Endothelial cell of umbilical vein (primary cell): ENCODE results near the gene ANAPC13.

Experiments used
- CTCF ChIP-seq, 2 donors: IDR thresholded peaks; 1 replicate in 1 of 2; 2 replicates in 1 of 2; pipeline ENCODE4 v1.5.1; 2011; ENCODE audit warnings: low read length in 2 of 2, mild to moderate bottlenecking in 2 of 2, moderate library complexity in 2 of 2, control low read depth in 1 of 2, inconsistent platforms in 1 of 2, low read depth in 1 of 2; ENCODE audit not compliant: insufficient read depth in 1 of 2; ENCODE audit errors: extremely low read depth in 1 of 2
- EZH2 ChIP-seq: IDR thresholded peaks from 2 replicates; pipeline ENCODE4 v1.6.1; 2012; ENCODE audit warnings: borderline replicate concordance, low read depth, mild to moderate bottlenecking, moderate library complexity, low read length, inconsistent platforms; ENCODE audit not compliant: severe bottlenecking
- MYC ChIP-seq: IDR thresholded peaks from one replicate; pipeline ENCODE4 v1.6.1; 2011; ENCODE audit warnings: mild to moderate bottlenecking, low read depth, low read length
- POLR2A ChIP-seq: IDR thresholded peaks from 2 replicates; pipeline ENCODE4 v1.6.1; 2012; ENCODE audit warnings: low read depth, mild to moderate bottlenecking, control low read depth, low read length
- POLR2AphosphoS5 ChIP-seq: IDR thresholded peaks from 2 replicates; pipeline ENCODE4 v1.6.1; 2012; ENCODE audit warnings: low read depth, mild to moderate bottlenecking, control low read depth, low read length, moderate library complexity; ENCODE audit not compliant: insufficient read depth
- TF ChIP-seq, protein P1 (sequence below): IDR thresholded peaks from 2 replicates; pipeline ENCODE4 v1.6.1; 2011; ENCODE audit not compliant: insufficient read depth, insufficient read length

DNA sequence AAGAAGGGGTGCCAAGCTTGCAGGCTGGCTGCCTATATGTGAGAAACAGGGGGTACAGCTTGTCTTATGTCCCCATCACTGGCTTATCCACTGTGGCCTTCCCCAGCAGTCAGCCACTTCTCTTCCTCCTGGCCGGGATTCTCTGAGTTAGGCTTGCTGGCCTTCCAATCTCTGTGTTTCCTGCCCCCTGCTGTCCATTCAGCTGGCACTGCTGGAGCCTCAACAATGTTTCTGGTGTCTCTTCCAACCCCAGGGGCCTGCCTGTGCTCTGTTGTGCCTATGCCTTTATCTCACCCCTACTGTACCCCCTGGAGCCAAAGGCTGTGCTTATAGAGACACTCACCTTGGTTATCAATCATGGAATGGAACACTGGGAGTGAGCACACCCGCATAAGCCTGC is 36.5 kb downstream of the ANAPC13 start:
- TF ChIP-seq POLR2AphosphoS5 (no peak), CTCF (IDR thresholded peaks at IDR 0.05; ENCODE audit: extremely low read depth in 1 of 2, insufficient read depth in 1 of 2, low read depth in 1 of 2, low read length in 2 of 2) (peak; percentile 32 to 45), EZH2 (no peak), MYC (no peak), POLR2A (no peak)
- TF ChIP-seq, protein P1, sequence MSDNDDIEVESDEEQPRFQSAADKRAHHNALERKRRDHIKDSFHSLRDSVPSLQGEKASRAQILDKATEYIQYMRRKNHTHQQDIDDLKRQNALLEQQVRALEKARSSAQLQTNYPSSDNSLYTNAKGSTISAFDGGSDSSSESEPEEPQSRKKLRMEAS, result no peak
